HCT116 (cell line): ENCODE results near the gene OSTM1. TPM values are rescaled to one million over a fixed set of nuclear protein-coding genes. Genes with fewer than 3 reads are reported as not detected.

Source experiments
- ATAC-seq: fragments of 200-7000 bp; cut with Tn5 transposase; 2 replicates; pipeline ENCODE4 v1.9.1; 2020; ENCODE audit warnings: mild to moderate bottlenecking, moderate library complexity
- BruUV-seq: library from RNA; stranded (reverse); fragments of 400-500 nt; replicated peaks from 2 replicates; lab custom pipeline; 2021; lab: Mats Ljungman, UMichigan
- CTCF ChIA-PET: fragments of 300-600 bp; sonication (Branson Sonifier 250); formaldehyde crosslinking; loops from one replicate; lab custom pipeline; 2021; ENCODE audit warnings: antibody characterized with exemption; lab: Charles Lee
- POLR2A ChIA-PET: fragments of 300-600, 350-600 bp; sonication (Branson Sonifier 250); formaldehyde crosslinking; loops from one replicate; lab custom pipeline; 2021; ENCODE audit warnings: antibody characterized with exemption; lab: Charles Lee
- RAD21 ChIA-PET, 2 experiments: fragments of 300-600 bp; sonication (Branson Sonifier 250); formaldehyde crosslinking; loops; one replicate each; lab custom pipeline; 2023; ENCODE audit warnings: low total read pairs in 2 of 2; ENCODE audit not compliant: uncharacterized antibody in 2 of 2, unreplicated experiment in 2 of 2, low non-redundant PET in 1 of 2; lab: Charles Lee
- DNase-seq: peaks from one replicate; pipeline ENCODE4 v3.0.0-alpha.2; 2010; ENCODE audit warnings: low read depth, low spot score
- H2AFZ ChIP-seq: fragments of 200-600 bp; shearing (Covaris generic), sonication (generic); 2 replicates; pipeline ENCODE4 v1.6.1; 2017; ENCODE audit warnings: low read depth, mixed run types, mixed read lengths, antibody characterized with exemption, low read length; ENCODE audit not compliant: poor library complexity, severe bottlenecking
- H3K27ac ChIP-seq: 2 replicates; pipeline ENCODE4 v1.5.1; 2012; ENCODE audit warnings: low read depth, low read length
- H3K27me3 ChIP-seq: fragments of 200-600 bp; sonication (generic); 2 replicates; pipeline ENCODE4 v1.6.1; 2016; ENCODE audit warnings: mixed run types, low read length, mixed read lengths; ENCODE audit not compliant: insufficient read depth
- H3K36me3 ChIP-seq, 2 experiments: fragments of 200-500 bp in 1 of 2; fragments of 200-600 bp in 1 of 2; sonication (Bioruptor generic) in 1 of 2; sonication (generic) in 1 of 2; 2 replicates each; pipeline versions ENCODE4 v1.5.1 to v1.6.1; 2014 to 2016; ENCODE audit warnings: low read length in 2 of 2, inconsistent platforms in 1 of 2, mixed read lengths in 1 of 2, mixed run types in 1 of 2; ENCODE audit not compliant: insufficient read depth in 2 of 2, control insufficient read depth in 1 of 2
- H3K4me1 ChIP-seq, 2 experiments: fragments of 200-600 bp in 1 of 2; sonication (generic) in 1 of 2; 2 replicates each; pipeline versions ENCODE4 v1.5.1 to v1.6.1; 2012 to 2017; ENCODE audit warnings: low read length in 2 of 2, inconsistent platforms in 1 of 2, mild to moderate bottlenecking in 1 of 2, mixed read lengths in 1 of 2, mixed run types in 1 of 2, moderate library complexity in 1 of 2; ENCODE audit not compliant: insufficient read depth in 2 of 2, control insufficient read depth in 1 of 2
- H3K4me2 ChIP-seq: fragments of 200-600 bp; sonication (generic); 2 replicates; pipeline ENCODE4 v1.6.1; 2017; ENCODE audit warnings: mixed run types, low read length, mixed read lengths
- H3K4me3 ChIP-seq, 2 experiments: fragments of 200-600 bp in 1 of 2; sonication (generic) in 1 of 2; replicated peaks in 1 of 2; 2 replicates each; pipeline ENCODE4 v1.5.1; 2011 to 2016; ENCODE audit warnings: low read length in 2 of 2, control low read depth in 1 of 2, low read depth in 1 of 2, mild to moderate bottlenecking in 1 of 2, mixed read lengths in 1 of 2, mixed run types in 1 of 2
- H3K79me2 ChIP-seq: fragments of 200-600 bp; sonication (generic); 2 replicates; pipeline ENCODE4 v1.6.1; 2017; ENCODE audit warnings: mild to moderate bottlenecking, mixed run types, low read length, moderate library complexity, mixed read lengths; ENCODE audit not compliant: insufficient read depth
- H3K9ac ChIP-seq: fragments of 200-600 bp; sonication (generic); 2 replicates; pipeline ENCODE4 v1.6.1; 2016; ENCODE audit warnings: low read length, mixed read lengths
- H3K9me2 ChIP-seq: fragments of 200-600 bp; sonication (generic), shearing (Covaris generic); 2 replicates; pipeline ENCODE4 v1.6.1; 2017; ENCODE audit warnings: mixed run types, mild to moderate bottlenecking, moderate library complexity; ENCODE audit not compliant: insufficient read depth
- H3K9me3 ChIP-seq, 2 experiments: fragments of 200-500 bp in 1 of 2; fragments of 200-600 bp in 1 of 2; sonication (Bioruptor generic) in 1 of 2; sonication (generic) in 1 of 2; 2 replicates each; pipeline ENCODE4 v1.6.1; 2014 to 2017; ENCODE audit warnings: low read length in 2 of 2, mixed read lengths in 2 of 2, inconsistent platforms in 1 of 2, low read depth in 1 of 2, mild to moderate bottlenecking in 1 of 2, mixed run types in 1 of 2, moderate library complexity in 1 of 2; ENCODE audit not compliant: control insufficient read depth in 1 of 2, insufficient read depth in 1 of 2
- H4K20me1 ChIP-seq: fragments of 200-600 bp; sonication (generic), shearing (Covaris generic); 2 replicates; pipeline ENCODE4 v1.6.1; 2017; ENCODE audit warnings: mixed run types, mild to moderate bottlenecking, moderate library complexity; ENCODE audit not compliant: insufficient read depth
- CEBPB ChIP-seq: IDR thresholded peaks from 2 replicates; pipeline ENCODE4 v1.6.1; 2012; ENCODE audit warnings: low read depth
- CTCF ChIP-seq, 3 experiments: fragments of 200-600 bp in 1 of 3; sonication (generic) in 1 of 3; IDR thresholded peaks in 2 of 3; conservative IDR thresholded peaks in 1 of 3; 2 replicates each; pipeline ENCODE4 v1.5.1; 2012 to 2017; ENCODE audit warnings: low read depth in 2 of 3, low read length in 2 of 3, antibody characterized with exemption in 1 of 3, borderline replicate concordance in 1 of 3, control low read depth in 1 of 3, mild to moderate bottlenecking in 1 of 3, mixed read lengths in 1 of 3, mixed run types in 1 of 3, moderate library complexity in 1 of 3; ENCODE audit not compliant: insufficient read depth in 1 of 3
- POLR2A ChIP-seq: IDR thresholded peaks from 2 replicates; pipeline ENCODE4 v1.7.0; 2011; ENCODE audit warnings: borderline replicate concordance; ENCODE audit not compliant: insufficient read depth, insufficient read length; ENCODE audit errors: extremely low read depth
- POLR2AphosphoS5 ChIP-seq: IDR thresholded peaks from 2 replicates; pipeline ENCODE4 v1.6.1; 2011; ENCODE audit warnings: mild to moderate bottlenecking, low read depth, low read length, moderate library complexity
- SIN3A ChIP-seq: IDR thresholded peaks from 2 replicates; pipeline ENCODE4 v1.6.1; 2012; ENCODE audit warnings: low read depth
- SRF ChIP-seq: IDR thresholded peaks from 2 replicates; pipeline ENCODE4 v1.6.1; 2012; ENCODE audit warnings: low read depth
- TCF7L2 ChIP-seq: IDR thresholded peaks from 2 replicates; pipeline ENCODE4 v1.7.0; 2011; ENCODE audit warnings: borderline replicate concordance, inconsistent platforms; ENCODE audit not compliant: insufficient read depth, insufficient read length; ENCODE audit errors: extremely low read depth
- intact Hi-C: fragments of 100-400 bp; cut with micrococcal nuclease; formaldehyde crosslinking; loops from 2 replicates; pipeline ENCODE4 v1.10.0; 2022
- total RNA-seq: library from RNA; stranded (reverse); gene quantifications from one replicate; pipeline ENCODE4 v1.2.1, GENCODE V29; 2021; ENCODE audit not compliant: unreplicated experiment

The OSTM1 gene
- total RNA-seq, 1 experiment from 2014 or later = 11.2 TPM

GRCh38 chr6:108118359-108118724 lies 43.8 kb upstream of the OSTM1 start:
- TF ChIP-seq SIN3A (no peak), CEBPB (no peak), SRF (no peak), POLR2A (no peak), CTCF (IDR thresholded peaks at IDR 0.05 in 2 of 3, conservative IDR thresholded peaks at IDR 0.05 in 1 of 3; ENCODE audit: borderline replicate concordance in 1 of 3, insufficient read depth in 1 of 3, low read depth in 2 of 3, low read length in 2 of 3) (no peak), TCF7L2 (no peak), POLR2AphosphoS5 (no peak)
- no peak overlapping the region for H2AFZ ChIP-seq
- ChIA-PET POLR2A (no interaction called here), CTCF (no interaction called here), RAD21 (no interaction called here)
- H3K4me3 ChIP-seq = no peak overlapping the region
- no peak for ATAC-seq
- H3K27ac ChIP-seq = no peak overlapping the region
- no peaks in the 10 kb centered on the region for H3K36me3 ChIP-seq
- H3K79me2 ChIP-seq = no peaks in the 10 kb centered on the region
- no peaks in the 10 kb centered on the region for H3K4me1 ChIP-seq
- H3K4me2 ChIP-seq = no peak overlapping the region
- no peaks in the 10 kb centered on the region for H3K9me2 ChIP-seq
- DNase-seq = no peak
- H3K9ac ChIP-seq = no peak overlapping the region
- H4K20me1 ChIP-seq = no peaks in the 10 kb centered on the region
- H3K9me3 ChIP-seq = no peaks in the 10 kb centered on the region
- intact Hi-C loops = loop anchor here (10.0 kb wide), 2 partner anchors 146 to 246 kb away; partner anchors contain the start of gene SNX3
- no peaks in the 10 kb centered on the region for H3K27me3 ChIP-seq
- BruUV-seq = no TSS peak
